ENCODE results near the gene CADPS.

Gene CADPS

DNA sequence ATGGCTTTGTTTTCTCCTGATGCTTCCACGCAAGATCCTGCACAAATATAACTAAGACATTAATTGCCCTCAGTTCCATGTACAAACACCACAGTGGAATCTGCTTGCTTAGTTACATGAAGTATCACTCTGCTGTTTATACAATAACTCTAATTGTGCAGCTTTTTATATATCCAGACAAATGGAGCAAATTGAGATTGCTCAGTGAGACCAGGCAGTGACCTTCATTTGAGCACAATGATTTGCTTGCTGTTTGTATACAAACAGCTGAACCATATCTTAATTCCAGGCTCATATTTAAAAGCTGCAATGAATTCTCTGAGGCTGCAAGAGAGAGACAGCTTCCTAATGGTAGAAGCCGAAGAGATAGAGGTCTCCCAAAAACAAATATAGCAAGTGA, 243.7 kb downstream of the CADPS start:
- H3K36me3 ChIP-seq (ENCODE audit: insufficient read depth, low read length), result no peaks in the 10 kb centered on the region
- no peaks in the 10 kb centered on the region for H4K20me1 ChIP-seq (ENCODE audit: insufficient read depth, low read length, poor library complexity, severe bottlenecking)
- no peaks in the 10 kb centered on the region for H3K27me3 ChIP-seq (ENCODE audit: insufficient read depth, low read length, poor library complexity, severe bottlenecking)

GRCh38 chr3:62630664-62631063, 244.6 kb downstream of the CADPS start:
- Histone ChIP-seq H2AFZ (ENCODE audit: low read length) (no peak overlapping the region), H3K27me3 (ENCODE audit: insufficient read depth, low read length, poor library complexity, severe bottlenecking) (no peaks in the 10 kb centered on the region), H3K4me2 (ENCODE audit: low read depth, low read length, poor library complexity, severe bottlenecking) (peak overlapping the region; percentile 21), H3K36me3 (ENCODE audit: insufficient read depth, low read length) (no peaks in the 10 kb centered on the region), H3F3A (ENCODE audit: low read depth) (no peaks in the 10 kb centered on the region), H3K9ac (ENCODE audit: low read depth, low read length, poor library complexity, severe bottlenecking) (no peak overlapping the region), H3K9me2 (replicated peaks; ENCODE audit: low read depth, low read length) (no peaks in the 10 kb centered on the region), H3K9me3 (ENCODE audit: insufficient read depth, low read depth, low read length) (no peaks in the 10 kb centered on the region), H4K20me1 (ENCODE audit: insufficient read depth, low read length, poor library complexity, severe bottlenecking) (no peaks in the 10 kb centered on the region), H3K4me3 (ENCODE audit: low read length, poor library complexity, severe bottlenecking) (peak overlapping the region; percentile 4), H3K4me1 (ENCODE audit: insufficient read depth, low read length, poor library complexity, severe bottlenecking) (peaks cover 46% of the 10 kb centered on the region), H3K79me2 (ENCODE audit: insufficient read depth, low read length) (no peaks in the 10 kb centered on the region)
- no peak for TF ChIP-seq EZH2phosphoT487 (IDR thresholded peaks at IDR 0.05; ENCODE audit: borderline replicate concordance)
- TF ChIP-seq CTCF (conservative IDR thresholded peaks at IDR 0.05; ENCODE audit: low read length), result no peak

More for the DNA sequence above, 243.7 kb downstream of the CADPS start:
- Histone ChIP-seq H3K9me3 (ENCODE audit: insufficient read depth, low read depth, low read length) (no peaks in the 10 kb centered on the region), H3K4me2 (ENCODE audit: low read depth, low read length, poor library complexity, severe bottlenecking) (peak overlapping the region; percentile 21), H2AFZ (ENCODE audit: low read length) (no peak overlapping the region), H3K9me2 (replicated peaks; ENCODE audit: low read depth, low read length) (no peaks in the 10 kb centered on the region), H3K79me2 (ENCODE audit: insufficient read depth, low read length) (no peaks in the 10 kb centered on the region), H3K4me3 (ENCODE audit: low read length, poor library complexity, severe bottlenecking) (no peak overlapping the region), H3K4me1 (ENCODE audit: insufficient read depth, low read length, poor library complexity, severe bottlenecking) (peaks cover 46% of the 10 kb centered on the region), H3F3A (ENCODE audit: low read depth) (no peaks in the 10 kb centered on the region), H3K9ac (ENCODE audit: low read depth, low read length, poor library complexity, severe bottlenecking) (no peak overlapping the region)
- no peak for TF ChIP-seq CTCF (conservative IDR thresholded peaks at IDR 0.05; ENCODE audit: low read length)

GRCh38 chr3:62625268-62625667, 249.9 kb downstream of the CADPS start:
- Histone ChIP-seq H3K9me3 (ENCODE audit: insufficient read depth, low read depth, low read length) (no peaks in the 10 kb centered on the region), H3K4me1 (ENCODE audit: insufficient read depth, low read length, poor library complexity, severe bottlenecking) (peaks cover 17% of the 10 kb centered on the region), H3K4me2 (ENCODE audit: low read depth, low read length, poor library complexity, severe bottlenecking) (no peak overlapping the region), H3K9me2 (replicated peaks; ENCODE audit: low read depth, low read length) (no peaks in the 10 kb centered on the region), H3K9ac (ENCODE audit: low read depth, low read length, poor library complexity, severe bottlenecking) (no peak overlapping the region), H3K27me3 (ENCODE audit: insufficient read depth, low read length, poor library complexity, severe bottlenecking) (no peaks in the 10 kb centered on the region), H3F3A (ENCODE audit: low read depth) (no peaks in the 10 kb centered on the region), H4K20me1 (ENCODE audit: insufficient read depth, low read length, poor library complexity, severe bottlenecking) (no peaks in the 10 kb centered on the region), H3K36me3 (ENCODE audit: insufficient read depth, low read length) (no peaks in the 10 kb centered on the region), H2AFZ (ENCODE audit: low read length) (no peak overlapping the region), H3K79me2 (ENCODE audit: insufficient read depth, low read length) (no peaks in the 10 kb centered on the region), H3K4me3 (ENCODE audit: low read length, poor library complexity, severe bottlenecking) (no peak overlapping the region)
- TF ChIP-seq EZH2phosphoT487 (IDR thresholded peaks at IDR 0.05; ENCODE audit: borderline replicate concordance) (no peak), CTCF (conservative IDR thresholded peaks at IDR 0.05; ENCODE audit: low read length) (no peak)

All from Loucy (cell line).